Astrocyte of the cerebellum (primary cell): Measurements from ENCODE around the gene EYA2.

Source experiments
- DNase-seq: peaks from one replicate; pipeline ENCODE4 v3.0.0-alpha.2; 2011; ENCODE audit warnings: low read depth
- H3K4me3 ChIP-seq: 2 replicates; pipeline ENCODE4 v1.5.1; 2011; ENCODE audit warnings: mild to moderate bottlenecking, low read depth, low read length, moderate library complexity
- in situ Hi-C: cut with HindIII; loops from 2 replicates; pipeline ENCODE4 v1.10.0; 2017; ENCODE audit warnings: low sequenced_read_pairs
- TF ChIP-seq, protein P1 (sequence below): IDR thresholded peaks from 2 replicates; pipeline ENCODE4 v1.5.1; 2012; ENCODE audit warnings: low read length, low read depth, moderate library complexity, mild to moderate bottlenecking; ENCODE audit errors: missing control alignments

EYA2 gene

DNA sequence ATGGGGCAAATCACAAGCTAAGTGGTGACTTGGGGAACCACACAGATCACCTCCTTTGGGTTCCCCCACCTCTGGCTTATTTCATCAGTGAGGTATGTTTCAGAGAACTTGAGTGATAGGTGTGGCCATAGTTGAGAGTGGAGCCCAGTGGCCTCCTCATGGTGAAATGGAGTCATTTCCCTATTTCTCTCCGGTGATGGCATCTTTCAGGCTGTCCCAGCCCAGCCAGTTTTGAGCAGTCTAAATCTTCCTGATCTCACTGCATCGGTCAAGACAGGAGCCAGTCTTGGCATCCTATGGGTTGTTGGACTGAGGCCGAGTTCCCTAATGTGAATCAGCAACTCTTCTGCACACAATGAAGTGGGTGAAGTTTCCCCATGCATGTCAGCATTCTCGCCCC is 132.4 kb downstream of the EYA2 start:
- in situ Hi-C loops = no loop called here
- no peak overlapping the region for H3K4me3 ChIP-seq
- TF ChIP-seq, protein P1, sequence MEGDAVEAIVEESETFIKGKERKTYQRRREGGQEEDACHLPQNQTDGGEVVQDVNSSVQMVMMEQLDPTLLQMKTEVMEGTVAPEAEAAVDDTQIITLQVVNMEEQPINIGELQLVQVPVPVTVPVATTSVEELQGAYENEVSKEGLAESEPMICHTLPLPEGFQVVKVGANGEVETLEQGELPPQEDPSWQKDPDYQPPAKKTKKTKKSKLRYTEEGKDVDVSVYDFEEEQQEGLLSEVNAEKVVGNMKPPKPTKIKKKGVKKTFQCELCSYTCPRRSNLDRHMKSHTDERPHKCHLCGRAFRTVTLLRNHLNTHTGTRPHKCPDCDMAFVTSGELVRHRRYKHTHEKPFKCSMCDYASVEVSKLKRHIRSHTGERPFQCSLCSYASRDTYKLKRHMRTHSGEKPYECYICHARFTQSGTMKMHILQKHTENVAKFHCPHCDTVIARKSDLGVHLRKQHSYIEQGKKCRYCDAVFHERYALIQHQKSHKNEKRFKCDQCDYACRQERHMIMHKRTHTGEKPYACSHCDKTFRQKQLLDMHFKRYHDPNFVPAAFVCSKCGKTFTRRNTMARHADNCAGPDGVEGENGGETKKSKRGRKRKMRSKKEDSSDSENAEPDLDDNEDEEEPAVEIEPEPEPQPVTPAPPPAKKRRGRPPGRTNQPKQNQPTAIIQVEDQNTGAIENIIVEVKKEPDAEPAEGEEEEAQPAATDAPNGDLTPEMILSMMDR = no peak
- no peak for DNase-seq

DNA sequence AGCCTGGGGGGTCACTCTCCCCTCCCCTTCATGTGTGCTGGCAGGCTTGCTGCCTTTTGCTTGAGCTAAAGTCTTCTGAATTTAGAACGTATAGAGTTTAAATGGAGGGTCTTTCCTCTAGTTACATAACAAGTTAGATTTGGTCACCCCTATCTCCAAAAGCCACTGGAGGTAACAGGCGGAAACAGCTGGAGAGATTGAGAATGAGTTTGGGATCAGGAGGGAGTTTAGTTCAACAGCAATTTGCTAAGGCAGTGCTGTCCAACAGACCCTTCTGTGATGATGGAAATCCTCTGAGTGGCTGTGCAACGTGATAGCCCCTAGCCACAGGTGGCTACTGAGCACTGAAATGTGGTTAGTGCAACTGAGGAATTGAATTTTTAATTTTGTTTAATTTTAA is 132.8 kb downstream of the EYA2 start:
- H3K4me3 ChIP-seq = no peak overlapping the region
- DNase-seq = no peak
- TF ChIP-seq, protein P1 = no peak
- in situ Hi-C loops = no loop called here

DNA sequence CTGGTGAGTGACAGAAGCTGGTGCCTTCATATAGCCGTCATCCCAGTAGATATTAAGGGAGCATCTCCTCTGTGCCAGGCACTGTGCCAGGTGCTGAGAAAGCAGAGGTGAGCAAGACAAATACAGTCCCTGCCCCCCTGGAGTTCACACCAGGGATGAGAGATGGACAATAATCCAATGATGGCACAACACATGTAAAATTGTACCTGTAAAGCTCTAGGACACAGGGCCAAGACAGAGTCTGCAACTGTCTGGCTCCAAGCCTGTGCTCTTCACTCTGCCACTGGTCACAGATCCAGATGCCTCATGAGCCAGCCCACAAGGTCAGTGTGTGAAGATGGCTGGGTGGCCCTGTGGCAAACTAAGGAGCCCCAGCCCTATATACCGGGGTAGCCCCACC is 133.8 kb downstream of the EYA2 start:
- TF ChIP-seq, protein P1 = no peak
- in situ Hi-C loops = no loop called here
- no peak overlapping the region for H3K4me3 ChIP-seq
- no peak for DNase-seq

DNA sequence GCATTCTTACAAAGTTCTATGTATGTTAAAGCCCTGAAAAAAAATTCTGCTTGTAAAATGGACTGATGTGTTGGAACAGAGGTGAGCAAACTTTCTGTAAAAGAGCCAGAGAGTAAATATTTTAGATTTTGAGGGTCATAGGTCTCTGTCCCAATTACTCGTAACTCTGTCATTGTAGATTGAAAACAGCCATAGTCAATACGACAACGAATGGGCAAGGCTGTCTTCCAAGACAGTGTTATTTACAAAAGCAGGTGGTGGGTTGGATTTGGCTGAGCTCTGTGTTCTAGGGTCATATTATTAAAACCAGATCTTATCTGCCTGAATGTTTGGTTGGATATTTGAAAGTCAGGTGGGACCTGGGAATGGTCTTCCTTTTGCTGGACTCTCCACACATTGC is 135.2 kb downstream of the EYA2 start:
- TF ChIP-seq, protein P1 = no peak
- no peak overlapping the region for H3K4me3 ChIP-seq
- DNase-seq = no peak
- in situ Hi-C loops = no loop called here

DNA sequence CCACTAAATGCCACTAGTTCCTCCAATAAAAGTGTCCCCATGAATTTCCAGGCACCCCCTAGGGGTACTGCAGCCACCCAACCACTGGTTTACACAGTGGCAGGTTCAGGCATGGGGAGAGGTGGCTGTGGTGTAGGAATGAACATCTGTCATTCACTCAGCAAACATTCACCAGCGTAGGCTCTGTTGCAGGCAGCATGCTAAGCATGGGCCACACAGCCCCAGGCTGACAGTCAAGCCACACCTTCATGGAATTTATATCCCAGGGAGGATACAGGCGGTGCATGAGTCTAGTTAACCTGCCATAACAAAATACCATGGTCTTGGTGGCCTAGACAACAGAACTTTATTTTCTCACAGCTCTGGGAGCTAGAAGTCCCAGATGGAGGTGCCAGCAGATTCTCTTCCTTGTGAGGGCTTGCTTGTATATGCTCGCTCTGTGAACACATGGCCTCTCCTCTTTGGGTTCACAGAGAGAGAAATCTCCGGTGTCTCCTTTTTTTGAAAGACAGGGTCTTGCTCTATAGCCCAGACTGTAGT is 135.7 kb downstream of the EYA2 start:
- in situ Hi-C loops = no loop called here
- no peak for DNase-seq
- TF ChIP-seq, protein P1 = no peak
- no peak overlapping the region for H3K4me3 ChIP-seq

DNA sequence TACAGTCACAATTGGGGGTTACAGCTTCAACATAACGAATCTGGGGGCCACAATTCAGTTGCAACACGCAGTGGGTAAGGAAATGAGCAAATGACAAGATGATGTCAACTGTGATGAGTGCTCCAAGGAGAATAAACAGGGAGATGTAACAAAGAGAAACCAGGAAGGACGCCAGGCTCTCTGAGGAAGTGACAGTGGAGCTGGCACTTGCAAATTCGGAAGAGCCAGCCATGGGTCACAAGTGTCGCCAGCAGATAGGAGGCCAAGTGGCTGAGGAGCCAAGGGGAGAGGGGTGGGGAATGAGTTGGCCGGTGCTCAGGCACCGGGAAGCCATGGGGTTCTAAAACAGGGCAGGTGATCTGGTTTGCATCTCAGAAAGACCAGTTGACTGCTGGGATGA is 136.4 kb downstream of the EYA2 start:
- DNase-seq = no peak
- in situ Hi-C loops = no loop called here
- H3K4me3 ChIP-seq = no peak overlapping the region
- TF ChIP-seq, protein P1 = no peak

DNA sequence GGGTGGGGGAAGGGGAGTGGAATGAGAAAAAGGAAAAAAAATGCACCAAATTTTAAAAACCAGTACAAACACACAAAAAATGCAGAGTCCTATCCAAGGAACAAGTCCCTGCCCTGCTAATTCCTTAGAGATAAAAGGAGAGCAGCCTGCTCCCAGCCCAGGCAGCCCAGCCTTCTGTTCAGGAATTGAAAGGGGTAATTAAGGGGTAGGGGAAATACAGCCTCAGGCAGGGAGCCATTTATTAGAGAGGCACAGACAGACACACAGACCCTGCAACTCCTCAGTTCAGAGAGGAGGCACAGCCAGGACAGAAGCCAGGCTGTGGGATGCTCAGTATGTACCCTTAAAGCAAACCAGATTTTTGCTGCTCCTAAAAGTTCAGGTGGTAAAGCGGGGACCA is 137.2 kb downstream of the EYA2 start:
- in situ Hi-C loops = no loop called here
- TF ChIP-seq, protein P1 = no peak
- DNase-seq = no peak
- no peak overlapping the region for H3K4me3 ChIP-seq
